Smooth muscle cell (in vitro differentiated cells): Measurements from ENCODE around the gene SVIL. TPM values are rescaled to one million over a fixed set of nuclear protein-coding genes. Genes with fewer than 3 reads are reported as not detected.

Experiments
- DNase-seq: peaks from one replicate; lab custom pipeline; 2025; ENCODE audit not compliant: unreplicated experiment; lab: John Stamatoyannopoulos, UW
- H2AFZ ChIP-seq: fragments of 200-600 bp; sonication (generic); 2 replicates; pipeline ENCODE4 v1.6.0; 2016; ENCODE audit warnings: antibody characterized with exemption, low read depth, mild to moderate bottlenecking
- H3F3A ChIP-seq: fragments of 200-600 bp; sonication (generic); 2 replicates; pipeline ENCODE4 v1.6.0; 2017; ENCODE audit warnings: antibody characterized with exemption, low read depth
- H3K27ac ChIP-seq: fragments of 200-600 bp; sonication (generic); 2 replicates; pipeline ENCODE4 v1.5.1; 2016; ENCODE audit warnings: low read depth, mild to moderate bottlenecking
- H3K27me3 ChIP-seq: fragments of 200-600 bp; sonication (generic); 2 replicates; pipeline ENCODE4 v1.6.1; 2016; ENCODE audit warnings: low read depth, mild to moderate bottlenecking
- H3K36me3 ChIP-seq: fragments of 200-600 bp; sonication (generic); 2 replicates; pipeline ENCODE4 v1.5.1; 2016; ENCODE audit warnings: low read depth
- H3K4me1 ChIP-seq: fragments of 200-600 bp; sonication (generic); 2 replicates; pipeline ENCODE4 v1.5.1; 2016; ENCODE audit warnings: low read depth
- H3K4me2 ChIP-seq: fragments of 200-600 bp; sonication (generic); 2 replicates; pipeline ENCODE4 v1.6.0; 2016; ENCODE audit warnings: mild to moderate bottlenecking
- H3K4me3 ChIP-seq: fragments of 200-600 bp; sonication (generic); 2 replicates; pipeline ENCODE4 v1.5.1; 2016; ENCODE audit warnings: mild to moderate bottlenecking
- H3K79me2 ChIP-seq: fragments of 200-600 bp; sonication (generic); 2 replicates; pipeline ENCODE4 v1.6.0; 2016; ENCODE audit warnings: low read depth, mild to moderate bottlenecking
- H3K9ac ChIP-seq: fragments of 200-600 bp; sonication (generic); 2 replicates; pipeline ENCODE4 v1.6.0; 2016; ENCODE audit warnings: low read depth
- H3K9me3 ChIP-seq: fragments of 200-600 bp; sonication (generic); replicated peaks from 2 replicates; pipeline ENCODE4 v1.5.1; 2016; ENCODE audit warnings: low read depth
- H4K20me1 ChIP-seq: fragments of 200-600 bp; sonication (generic); 2 replicates; pipeline ENCODE4 v1.6.0; 2016; ENCODE audit warnings: low read depth
- CTCF ChIP-seq: fragments of 200-600 bp; sonication (generic); IDR thresholded peaks from 2 replicates; pipeline ENCODE4 v1.5.1; 2017; ENCODE audit warnings: borderline replicate concordance, mild to moderate bottlenecking, antibody characterized with exemption; ENCODE audit not compliant: insufficient read depth, poor library complexity, severe bottlenecking
- WGBS: methylation state at CpG from one replicate; pipeline ENCODE4 v1.1.7; 2016; ENCODE audit warnings: low lambda C conversion rate; 5-methylcytosine and 5-hydroxymethylcytosine counted together
- polyA plus RNA-seq: library from polyadenylated mRNA; unstranded; fragments of >200 nt; fragmentation: Nextera tagmentation; extraction: Ambion mirVana; gene quantifications from 2 replicates; pipeline ENCODE4 v1.2.1, GENCODE V29; 2016
- total RNA-seq: library from RNA; depleted of rRNA; stranded (reverse); fragments of >200 nt; gene quantifications from 2 replicates; pipeline ENCODE4 v1.2.3, GENCODE V29; 2014

SVIL gene
- total and polyA plus RNA-seq, 2 experiments from 2014 or later = 32.5 to 33.0 TPM

DNA sequence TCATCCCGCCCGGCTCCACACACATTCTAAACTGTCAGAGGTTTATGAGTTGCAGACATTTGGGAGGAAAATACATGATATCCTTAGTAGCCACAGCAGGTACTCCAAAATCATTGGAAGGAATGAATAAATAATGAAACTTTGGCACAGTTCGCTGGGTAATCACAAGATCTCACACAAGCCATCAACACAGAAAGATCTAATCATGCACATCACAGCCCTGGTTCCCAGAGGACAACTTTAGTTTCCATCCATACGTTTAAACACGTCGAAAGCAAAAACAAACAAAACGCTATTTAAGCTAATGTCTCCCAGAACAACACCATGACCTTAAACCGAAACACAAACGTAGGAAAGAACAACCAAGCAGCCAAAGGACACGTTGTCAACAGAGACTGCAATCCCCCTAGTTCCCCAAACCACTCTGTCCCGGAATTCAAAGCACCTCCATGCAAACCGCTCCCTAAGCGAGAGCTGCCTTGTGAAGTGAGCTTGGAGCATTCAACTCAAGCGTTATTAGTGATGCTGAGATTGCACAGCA is 12.3 kb downstream of the SVIL start:
- Histone ChIP-seq H3K79me2 (peaks cover 60% of the 10 kb centered on the region), H3K27me3 (no peaks in the 10 kb centered on the region), H3K27ac (no peak overlapping the region), H3K4me3 (no peak overlapping the region), H2AFZ (no peak overlapping the region), H3K4me2 (no peak overlapping the region), H3K36me3 (no peaks in the 10 kb centered on the region), H3K9me3 (no peaks in the 10 kb centered on the region), H3K9ac (no peak overlapping the region), H4K20me1 (peaks cover 37% of the 10 kb centered on the region), H3F3A (peaks cover 16% of the 10 kb centered on the region), H3K4me1 (peaks cover 27% of the 10 kb centered on the region)
- TF ChIP-seq CTCF = no peak
- WGBS = 80% methylated on average over 14 of the region's 14 CpGs
- DNase-seq = no peak

GRCh38 chr10:29621161-29621560 is 13.6 kb downstream of the SVIL start:
- no peaks in the 10 kb centered on the region for H3K27me3 ChIP-seq
- peaks cover 28% of the 10 kb centered on the region for H3K4me1 ChIP-seq
- peak overlapping the region; percentile 62 for H3K9ac ChIP-seq
- peak; percentile 21 for DNase-seq
- peak overlapping the region; percentile 87 for H3K27ac ChIP-seq
- H4K20me1 ChIP-seq = peaks cover 44% of the 10 kb centered on the region
- no peak overlapping the region for H3K4me3 ChIP-seq
- no peak overlapping the region for H2AFZ ChIP-seq
- peaks cover 26% of the 10 kb centered on the region for H3F3A ChIP-seq
- TF ChIP-seq CTCF = no peak
- peaks cover 57% of the 10 kb centered on the region for H3K79me2 ChIP-seq
- peak overlapping the region; percentile 64 for H3K4me2 ChIP-seq
- H3K36me3 ChIP-seq = no peaks in the 10 kb centered on the region
- 17% methylated on average over 7 of the region's 7 CpGs for WGBS
- H3K9me3 ChIP-seq = no peaks in the 10 kb centered on the region

DNA sequence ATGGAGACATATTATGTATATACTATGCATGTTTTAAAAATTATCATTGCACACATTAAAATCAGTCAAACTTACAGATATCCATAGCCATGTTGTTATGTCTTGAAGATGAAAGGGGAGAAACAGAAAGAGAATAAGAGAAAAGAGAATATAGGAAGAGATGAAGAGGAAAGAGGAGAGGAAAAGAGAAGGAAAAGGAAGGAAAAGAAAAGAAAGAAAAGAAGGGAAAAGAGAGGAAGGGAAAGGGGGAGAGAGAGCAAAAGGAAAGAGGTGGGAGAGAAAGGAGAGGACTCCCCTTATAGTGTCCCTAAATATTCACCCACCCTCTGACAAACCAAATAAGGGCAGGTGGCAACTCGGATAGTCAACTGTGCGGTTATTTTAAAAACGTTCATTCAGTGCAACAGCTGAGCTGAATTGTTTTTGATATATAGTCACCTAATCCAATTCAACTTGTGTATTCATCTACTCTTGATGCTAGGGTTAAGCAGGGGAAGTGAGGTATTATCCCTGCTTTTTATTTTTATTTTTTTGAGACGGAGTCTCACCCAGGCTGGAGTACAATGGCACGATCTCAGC is 14.6 kb downstream of the SVIL start:
- no peaks in the 10 kb centered on the region for H3K36me3 ChIP-seq
- no peak overlapping the region for H3K4me3 ChIP-seq
- H3K9me3 ChIP-seq = no peaks in the 10 kb centered on the region
- 89% methylated on average over 5 of the region's 5 CpGs for WGBS
- TF ChIP-seq CTCF = no peak
- no peak overlapping the region for H3K9ac ChIP-seq
- peaks cover 49% of the 10 kb centered on the region for H4K20me1 ChIP-seq
- H3K27ac ChIP-seq = peak overlapping the region; percentile 87
- H3K4me2 ChIP-seq = no peak overlapping the region
- H3K79me2 ChIP-seq = peaks cover 57% of the 10 kb centered on the region
- peaks cover 28% of the 10 kb centered on the region for H3K4me1 ChIP-seq
- DNase-seq = no peak
- no peaks in the 10 kb centered on the region for H3K27me3 ChIP-seq
- peaks cover 31% of the 10 kb centered on the region for H3F3A ChIP-seq
- H2AFZ ChIP-seq = no peak overlapping the region

GRCh38 chr10:29619241-29619669 is 15.5 kb downstream of the SVIL start:
- H4K20me1 ChIP-seq = peaks cover 46% of the 10 kb centered on the region
- no peak for DNase-seq
- peak overlapping the region; percentile 87 for H3K27ac ChIP-seq

More at GRCh38 chr10:29619241-29619669, 15.5 kb downstream of the SVIL start:
- peaks cover 31% of the 10 kb centered on the region for H3F3A ChIP-seq
- peak overlapping the region; percentile 68 for H3K4me2 ChIP-seq
- no peaks in the 10 kb centered on the region for H3K36me3 ChIP-seq
- H2AFZ ChIP-seq = no peak overlapping the region
- peaks cover 51% of the 10 kb centered on the region for H3K79me2 ChIP-seq
- TF ChIP-seq CTCF = no peak
- H3K9me3 ChIP-seq = no peaks in the 10 kb centered on the region
- peak overlapping the region; percentile 59 for H3K9ac ChIP-seq
- WGBS = 12% methylated on average over 5 of the region's 5 CpGs
- no peaks in the 10 kb centered on the region for H3K27me3 ChIP-seq
- peaks cover 28% of the 10 kb centered on the region for H3K4me1 ChIP-seq
- peak overlapping the region; percentile 25 for H3K4me3 ChIP-seq
